Testis (tissue), 3 donors: ENCODE results near the gene IRS1. TPM values are rescaled to one million over a fixed set of nuclear protein-coding genes. Genes with fewer than 3 reads are reported as not detected.

Experiments
- DNase-seq: peaks from one replicate; pipeline ENCODE4 v3.0.0-alpha.2; 2019
- H3K27ac ChIP-seq, 2 donors: fragments of 200-600 bp; sonication (generic); one replicate each; pipeline ENCODE4 v1.5.1; 2019
- H3K27me3 ChIP-seq: fragments of 200-600 bp; sonication (generic); one replicate; pipeline ENCODE4 v1.5.1; 2019
- H3K36me3 ChIP-seq: fragments of 200-600 bp; sonication (generic); one replicate; pipeline ENCODE4 v1.5.1; 2017; ENCODE audit warnings: low read depth; ENCODE audit errors: missing control alignments
- H3K4me1 ChIP-seq: fragments of 200-600 bp; sonication (generic); one replicate; pipeline ENCODE4 v1.5.1; 2019
- H3K4me3 ChIP-seq, 2 donors: fragments of 200-600 bp; sonication (generic); one replicate each; pipeline ENCODE4 v1.5.1; 2017 to 2019
- H3K9me3 ChIP-seq: fragments of 200-600 bp; sonication (generic); one replicate; pipeline ENCODE4 v1.5.1; 2017
- CTCF ChIP-seq, 3 experiments: fragments of 450-650 bp in 2 of 3; fragments of 200-600 bp in 1 of 3; sonication (generic) in 1 of 3; IDR thresholded peaks; one replicate each; pipeline ENCODE4 v1.5.1; 2016 to 2019; ENCODE audit warnings: antibody characterized with exemption in 3 of 3, mild to moderate bottlenecking in 2 of 3, moderate library complexity in 1 of 3
- POLR2A ChIP-seq: fragments of 450-650 bp; IDR thresholded peaks from one replicate; pipeline ENCODE4 v1.6.1; 2017; ENCODE audit warnings: antibody characterized with exemption, mild to moderate bottlenecking, moderate library complexity
- WGBS, 2 donors: methylation state at CpG; one replicate each; pipeline ENCODE4 v1.1.5; 2018; 5-methylcytosine and 5-hydroxymethylcytosine counted together
- intact Hi-C: fragments of 100-400 bp; cut with DNase I; formaldehyde crosslinking; loops from one replicate; pipeline ENCODE4 v1.15.1; 2023; ENCODE audit warnings: low total_unique reads
- polyA plus RNA-seq: library from polyadenylated mRNA; stranded (reverse); fragments of 350-450 nt; fragmentation: Illumina TruSeq; extraction: RNeasy Lipid Tissue Mini Kit (QIAGEN cat#74804); gene quantifications from one replicate; pipeline ENCODE4 v1.2.3, GENCODE V29; 2014; ENCODE audit warnings: low read depth, low replicate concordance; ENCODE audit not compliant: insufficient read depth
- total RNA-seq, 2 donors: library from RNA; depleted of rRNA; stranded (reverse); fragments of >200 nt; gene quantifications; one replicate each; pipeline ENCODE4 v1.2.3, GENCODE V29; 2016

Gene IRS1
- total and polyA plus RNA-seq, 3 donors from 2014 or later = 3.1 to 5.9 (median 3.1) TPM

GRCh38 chr2:226795281-226796011, 4.2 kb downstream of the IRS1 start:
- DNase-seq = no peak
- H3K4me1 ChIP-seq = peaks cover 4% of the 10 kb centered on the region
- no peaks in the 10 kb centered on the region for H3K27me3 ChIP-seq
- H3K27ac ChIP-seq = peak overlapping the region in 1 of 2 donors; percentile 50
- H3K36me3 ChIP-seq = no peaks in the 10 kb centered on the region
- H3K4me3 ChIP-seq = no peak overlapping the region
- WGBS, 2 donors = 50 to 80% methylated on average over 3 to 21 of the region's 26 CpGs
- TF ChIP-seq POLR2A (no peak), CTCF (IDR thresholded peaks at IDR 0.05) (no peak)
- H3K9me3 ChIP-seq = no peaks in the 10 kb centered on the region
- intact Hi-C loops = loop anchor here (10.0 kb wide), 1 partner anchor 71 kb away; no protein-coding TSS in a partner anchor

- Histone ChIP-seq H3K4me3 (no peak overlapping the region), H3K27ac (peak overlapping the region; percentile 50 to 69), H3K9me3 (no peaks in the 10 kb centered on the region), H3K4me1 (no peaks in the 10 kb centered on the region), H3K27me3 (no peaks in the 10 kb centered on the region), H3K36me3 (no peaks in the 10 kb centered on the region)
- DNase-seq = peak; percentile 25
- WGBS, 2 donors = 24 to 53% methylated on average over 6 to 7 of the region's 9 CpGs
- no peak for TF ChIP-seq POLR2A
- no peak for TF ChIP-seq CTCF (IDR thresholded peaks at IDR 0.05)
- intact Hi-C loops = loop anchor here (10.0 kb wide), 1 partner anchor 70 kb away; no protein-coding TSS in a partner anchor
Measured at GRCh38 chr2:226794751-226795171, 4.9 kb downstream of the IRS1 start.

- no peak for TF ChIP-seq POLR2A
- no peak for TF ChIP-seq CTCF (IDR thresholded peaks at IDR 0.05)
- Histone ChIP-seq H3K36me3 (no peaks in the 10 kb centered on the region), H3K4me3 (no peak overlapping the region), H3K27me3 (no peaks in the 10 kb centered on the region), H3K27ac (peak overlapping the region; percentile 50 to 69), H3K4me1 (no peaks in the 10 kb centered on the region), H3K9me3 (no peaks in the 10 kb centered on the region)
- no peak for DNase-seq
- intact Hi-C loops = loop anchor here (10.0 kb wide), 1 partner anchor 69 kb away; no protein-coding TSS in a partner anchor
- 41 to 45% methylated on average over 4 of the region's 4 CpGs for whole genome bisulfite sequencing, 2 donors
Measured at GRCh38 chr2:226794196-226794661, 5.4 kb downstream of the IRS1 start.

GRCh38 chr2:226793646-226794045, 6.0 kb downstream of the IRS1 start:
- H3K36me3 ChIP-seq = no peaks in the 10 kb centered on the region
- DNase-seq = no peak
- H3K27me3 ChIP-seq = no peaks in the 10 kb centered on the region
- peak overlapping the region in 1 of 2 donors; percentile 50 for H3K27ac ChIP-seq
- WGBS, 2 donors = 37 to 47% methylated on average over 2 of the region's 2 CpGs
- H3K9me3 ChIP-seq = no peaks in the 10 kb centered on the region
- TF ChIP-seq POLR2A (no peak), CTCF (IDR thresholded peaks at IDR 0.05) (no peak)
- intact Hi-C loops = loop anchor here (10.0 kb wide), 1 partner anchor 69 kb away; no protein-coding TSS in a partner anchor
- no peak overlapping the region for H3K4me3 ChIP-seq
- no peaks in the 10 kb centered on the region for H3K4me1 ChIP-seq
